Stimulated activated CD8-positive, alpha-beta memory T cell treated with anti-CD3 and anti-CD28 coated beads, Interleukin-12 subunit alpha, Interleukin-12 subunit beta, amount 100 ng/mL, for 24 hours (primary cell): ENCODE results near the gene RPH3AL.
"Not testable (repeated sequence)": the region's sequence is repeated elsewhere in the genome, so short reads cannot be mapped to it uniquely, and the experiment has no call there.

ENCODE experiments used
- DNase-seq: peaks from one replicate; pipeline ENCODE4 v3.0.0-alpha.2; 2020; ENCODE audit errors: extremely low read depth

The RPH3AL gene

DNA sequence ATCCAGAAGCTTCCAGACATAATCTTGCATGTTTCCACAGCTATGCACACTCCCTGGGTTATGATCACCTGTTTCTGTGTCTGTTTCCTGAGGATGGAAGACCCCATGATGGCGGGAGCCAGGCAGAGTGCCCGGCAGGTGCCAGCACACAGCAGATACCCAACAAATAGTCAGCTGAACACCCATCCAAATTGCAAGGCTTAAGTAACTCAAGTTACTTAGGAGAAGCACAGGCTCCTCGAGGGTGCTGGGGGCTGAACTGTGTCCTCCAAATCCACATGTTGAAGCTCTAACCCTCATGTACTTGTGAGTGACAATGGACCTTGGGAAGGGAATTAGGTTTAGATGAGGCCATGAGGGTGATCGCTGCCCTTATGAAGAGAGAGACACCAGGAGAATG, 91.7 kb downstream of the RPH3AL start:
- DNase-seq, result no peak

DNA sequence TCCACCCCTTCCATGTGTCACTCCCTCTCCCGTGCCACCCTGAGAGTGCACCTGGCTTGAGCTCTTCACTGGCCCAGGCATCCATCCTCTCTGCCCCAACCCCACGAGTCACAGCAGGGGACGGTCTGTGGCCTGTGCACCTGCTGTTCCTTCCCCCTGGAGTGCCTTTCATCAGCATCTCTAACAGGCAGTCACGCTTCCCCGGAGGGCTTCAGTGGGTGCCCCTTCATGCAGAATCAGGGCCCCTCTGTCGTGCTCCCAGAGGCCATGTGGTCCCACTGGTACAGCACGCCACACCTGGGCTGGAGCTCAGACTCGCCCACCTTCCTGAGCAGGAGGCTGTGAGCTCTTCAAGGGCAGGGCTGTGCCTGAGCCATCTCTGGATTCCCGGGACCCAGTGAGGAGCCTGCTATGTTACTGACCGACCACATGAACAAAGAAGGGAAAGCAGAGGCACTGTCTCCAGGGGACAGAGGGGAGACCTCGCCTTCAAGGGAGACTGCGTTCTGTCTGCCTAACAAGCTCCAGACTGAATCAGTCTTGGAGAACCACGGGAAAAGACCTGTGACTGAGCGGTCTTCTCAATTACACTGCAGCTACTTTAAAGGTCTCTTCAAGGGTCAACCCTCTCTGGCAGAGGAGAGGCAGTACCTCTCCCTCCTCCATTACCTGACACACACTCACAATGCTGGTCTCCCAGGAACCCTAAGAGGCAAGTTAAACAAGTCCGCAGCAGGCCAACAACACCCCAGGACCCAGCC, 92.4 kb downstream of the RPH3AL start:
- DNase-seq, result no peak

DNA sequence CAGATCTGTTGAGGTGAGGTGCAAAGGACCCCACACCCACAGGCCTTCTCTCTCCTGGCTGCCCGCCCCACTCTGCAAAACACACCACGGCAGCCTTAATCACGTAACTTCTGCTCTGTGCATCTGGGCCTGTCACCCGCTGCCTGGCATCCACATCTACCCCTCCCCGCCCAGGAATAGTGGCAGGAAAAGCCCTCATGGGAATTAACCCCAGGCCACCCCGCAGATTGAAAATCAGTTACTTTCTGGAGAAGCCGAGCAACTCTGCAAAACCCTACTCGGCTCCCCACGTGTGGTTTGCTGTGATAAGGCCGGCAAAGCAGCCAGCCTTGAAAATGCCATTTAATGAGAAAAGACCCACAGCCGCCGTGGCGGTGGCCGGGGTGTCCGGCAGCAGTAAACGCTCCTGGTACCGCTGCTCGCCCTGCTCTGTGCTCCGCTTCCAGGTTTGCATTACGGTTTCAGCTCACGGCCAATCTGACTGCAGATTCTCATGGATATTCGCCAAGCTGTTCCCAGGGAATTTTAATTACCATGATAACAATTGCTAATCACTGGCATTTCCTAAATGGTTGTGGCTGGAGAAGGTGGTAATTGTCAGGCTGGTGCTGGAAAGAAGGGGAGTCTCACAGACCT, 93.1 kb downstream of the RPH3AL start:
- DNase-seq, result no peak

DNA sequence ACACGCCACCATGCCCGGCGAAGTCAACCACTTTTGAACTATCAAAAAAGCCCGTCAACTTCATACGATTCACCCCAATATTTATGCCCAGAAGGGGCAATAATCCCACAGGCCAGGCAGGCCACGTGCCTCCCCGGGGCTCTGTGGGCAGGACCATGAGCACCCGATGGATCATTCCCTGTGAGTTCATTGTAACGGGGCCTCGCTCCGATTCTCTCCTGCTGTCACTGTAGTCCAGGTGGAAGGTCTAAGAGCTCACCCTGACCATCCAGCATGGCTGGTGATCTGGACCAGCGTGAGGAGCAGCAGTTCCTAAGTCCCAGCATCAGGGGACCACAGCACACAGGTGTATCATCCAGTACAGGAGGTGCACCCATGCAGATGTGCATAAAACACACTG, 93.7 kb downstream of the RPH3AL start:
- DNase-seq, result no peak

DNA sequence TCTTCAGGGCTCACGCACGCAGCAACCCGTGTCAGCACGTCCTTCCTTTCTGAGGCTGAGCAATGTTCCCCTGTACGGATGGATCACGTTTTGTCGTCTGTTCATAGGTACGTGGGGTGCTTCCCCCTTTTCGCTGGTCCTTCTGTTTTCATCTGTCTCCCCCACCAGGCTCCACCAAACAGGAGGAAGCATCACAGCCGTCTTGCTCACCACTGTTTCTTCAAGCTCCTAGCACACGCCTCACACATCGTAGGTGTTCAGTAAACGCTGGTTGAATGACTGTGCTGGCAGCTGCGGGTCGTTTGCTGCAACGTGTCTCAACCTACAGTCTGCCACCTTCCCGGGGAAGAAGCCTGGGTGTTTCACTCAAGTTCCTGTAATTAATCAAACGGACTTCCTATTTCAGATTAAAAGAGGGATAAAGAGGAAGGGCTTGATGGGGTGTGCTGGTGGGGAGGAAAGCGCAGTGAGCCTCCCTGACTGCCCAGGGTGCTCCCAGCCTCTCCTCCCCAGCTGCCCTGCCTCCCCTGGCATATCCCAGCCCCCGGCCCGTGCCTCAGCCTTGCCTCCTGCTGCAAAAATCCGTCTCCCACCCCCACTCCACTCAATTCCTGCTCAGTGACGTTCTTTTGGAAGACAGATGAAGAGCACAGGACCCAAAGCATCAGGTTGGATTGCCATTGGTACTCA, 94.4 kb downstream of the RPH3AL start:
- no peak for DNase-seq

DNA sequence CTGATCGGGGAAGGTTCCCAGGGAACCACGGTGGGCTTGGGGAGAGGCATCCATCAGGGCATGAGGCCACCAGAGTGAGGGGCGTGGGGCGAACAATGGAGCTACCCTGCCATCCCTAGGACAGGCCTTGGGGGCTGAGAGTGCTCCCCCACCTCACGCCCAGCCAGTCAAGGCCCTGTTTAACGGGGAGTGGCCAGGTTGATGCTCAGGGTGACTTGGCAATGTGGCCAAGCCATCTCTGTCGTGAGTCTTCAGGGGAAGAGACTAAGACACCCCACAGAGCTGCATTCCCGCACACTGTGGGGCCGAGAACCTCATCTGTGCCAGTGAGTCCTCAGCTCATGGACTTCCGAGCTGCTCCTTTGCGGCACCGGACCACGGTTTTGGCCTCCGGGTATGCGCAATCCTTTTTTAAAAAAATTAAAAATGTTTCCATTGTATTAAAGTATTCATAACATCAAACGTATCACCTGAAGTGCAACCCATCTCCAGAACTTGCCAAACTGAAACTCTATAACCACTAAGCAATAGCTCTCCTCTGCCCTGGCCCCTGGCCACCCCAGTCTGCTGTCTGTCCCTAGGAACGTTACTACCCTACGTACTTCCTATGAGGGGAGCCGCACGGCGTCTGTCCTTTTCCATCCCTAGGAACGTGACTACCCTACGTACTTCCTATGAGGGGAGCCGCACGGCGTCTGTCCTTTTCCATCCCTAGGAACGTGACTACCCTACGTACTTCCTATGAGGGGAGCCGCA, 99.3 kb downstream of the RPH3AL start:
- DNase-seq, result no peak

DNA sequence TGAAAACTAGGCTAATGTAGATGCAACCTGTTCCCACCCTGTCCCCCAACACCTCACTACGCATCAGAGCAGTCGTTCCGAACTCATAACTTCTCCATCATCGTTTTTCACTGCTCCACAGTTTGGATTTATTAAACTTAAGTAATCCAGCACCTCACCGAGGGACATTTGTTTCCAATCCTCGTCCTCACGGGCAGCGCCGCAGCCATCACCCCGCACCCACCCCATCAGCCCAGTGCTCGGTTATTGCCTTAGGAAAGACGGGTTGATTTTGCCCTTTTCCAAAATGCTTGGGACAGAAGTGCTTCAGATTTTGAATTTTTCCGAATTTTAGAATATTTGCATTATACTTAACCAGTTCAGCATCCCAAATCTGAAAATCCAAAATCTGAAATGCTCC, 100.2 kb downstream of the RPH3AL start:
- DNase-seq, result no peak

DNA sequence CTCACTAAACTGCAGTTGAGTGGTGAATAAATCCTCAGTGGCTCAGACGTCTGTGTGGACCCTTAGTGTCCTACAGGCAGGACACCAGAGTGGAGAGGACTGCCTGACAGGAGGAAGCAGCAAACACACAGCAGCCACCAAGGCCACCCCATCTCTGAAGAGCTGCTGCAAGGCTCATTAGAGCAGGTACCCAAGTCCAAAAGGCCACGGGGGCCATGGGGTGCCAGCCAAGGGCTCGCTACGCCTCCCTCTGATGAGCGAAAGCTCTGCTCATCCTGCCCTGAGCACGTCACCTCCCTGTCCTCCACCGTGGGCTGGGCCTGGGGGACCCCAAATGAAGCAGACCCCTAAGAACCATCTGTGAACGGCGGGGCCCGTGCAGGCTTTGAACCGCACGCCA, 101.1 kb downstream of the RPH3AL start:
- no peak for DNase-seq

DNA sequence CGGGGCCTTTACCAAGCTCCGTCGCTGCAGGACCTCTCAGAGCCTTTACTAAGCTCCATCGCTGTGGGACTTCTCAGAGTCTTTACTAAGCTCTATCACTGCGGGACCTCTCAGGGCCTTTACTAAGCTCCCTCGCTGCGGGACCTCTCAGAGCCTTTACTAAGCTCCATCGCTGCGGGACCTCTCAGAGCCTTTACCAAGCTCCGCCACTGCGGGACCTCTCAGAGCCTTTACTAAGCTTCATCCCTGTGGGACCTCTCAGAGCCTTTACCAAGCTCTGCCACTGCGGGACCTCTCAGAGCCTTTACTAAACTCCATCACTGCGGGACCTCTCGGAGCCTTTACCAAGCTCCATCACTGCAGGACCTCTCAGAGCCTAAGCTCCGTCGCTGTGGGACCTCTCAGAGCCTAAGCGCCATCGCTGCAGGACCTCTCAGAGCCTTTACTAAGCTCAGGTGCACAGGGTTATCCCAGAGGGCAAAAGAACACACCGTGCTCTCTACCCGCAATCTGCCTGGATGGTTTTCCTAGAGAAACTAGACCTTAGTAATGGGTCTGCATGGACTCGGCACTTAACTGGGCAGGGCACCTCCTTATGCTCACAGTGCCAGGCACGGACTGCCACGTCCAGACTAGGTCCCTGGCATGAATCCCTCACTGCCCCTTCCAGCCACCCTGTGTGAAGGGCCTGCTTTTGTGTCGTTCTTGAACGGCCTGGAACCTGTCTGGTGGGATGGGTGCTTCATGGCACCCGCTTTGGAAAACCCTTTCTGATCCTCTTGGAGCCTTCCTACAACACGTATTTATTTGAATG, 101.9 kb downstream of the RPH3AL start:
- DNase-seq, result no peak

DNA sequence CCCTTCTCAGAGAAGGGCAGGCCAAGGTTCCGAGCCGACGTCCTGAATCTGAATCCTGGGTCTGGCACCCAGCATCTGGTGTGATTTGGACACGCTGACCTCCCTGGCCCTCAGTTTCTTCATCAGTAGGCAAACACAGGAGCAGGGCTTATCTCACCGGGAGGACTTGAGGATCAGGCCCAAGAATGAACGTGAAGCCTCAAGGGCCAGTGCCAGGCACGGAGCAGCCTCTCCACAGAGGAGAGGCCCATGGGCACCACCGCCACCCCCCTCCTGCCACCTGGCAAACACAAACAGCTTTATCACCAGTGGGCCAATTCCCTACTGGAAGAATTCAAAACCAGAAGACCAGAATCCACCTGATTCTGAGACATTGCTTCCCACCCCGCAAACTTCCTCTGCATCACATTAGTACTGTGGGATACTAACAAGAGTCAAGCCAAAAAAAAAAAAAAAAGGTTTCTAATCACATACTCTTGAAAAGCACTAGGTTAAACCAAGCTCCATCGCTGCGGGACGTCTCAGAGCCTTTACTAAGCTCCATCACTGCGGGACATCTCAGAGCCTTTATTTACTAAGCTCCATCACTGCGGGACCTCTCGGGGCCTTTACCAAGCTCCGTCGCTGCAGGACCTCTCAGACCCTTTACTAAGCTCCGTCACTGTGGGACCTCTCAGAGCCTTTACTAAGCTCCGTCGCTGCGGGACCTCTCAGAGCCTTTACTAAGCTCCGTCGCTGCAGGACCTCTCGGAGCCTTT, 103.2 kb downstream of the RPH3AL start:
- DNase-seq, result no peak

DNA sequence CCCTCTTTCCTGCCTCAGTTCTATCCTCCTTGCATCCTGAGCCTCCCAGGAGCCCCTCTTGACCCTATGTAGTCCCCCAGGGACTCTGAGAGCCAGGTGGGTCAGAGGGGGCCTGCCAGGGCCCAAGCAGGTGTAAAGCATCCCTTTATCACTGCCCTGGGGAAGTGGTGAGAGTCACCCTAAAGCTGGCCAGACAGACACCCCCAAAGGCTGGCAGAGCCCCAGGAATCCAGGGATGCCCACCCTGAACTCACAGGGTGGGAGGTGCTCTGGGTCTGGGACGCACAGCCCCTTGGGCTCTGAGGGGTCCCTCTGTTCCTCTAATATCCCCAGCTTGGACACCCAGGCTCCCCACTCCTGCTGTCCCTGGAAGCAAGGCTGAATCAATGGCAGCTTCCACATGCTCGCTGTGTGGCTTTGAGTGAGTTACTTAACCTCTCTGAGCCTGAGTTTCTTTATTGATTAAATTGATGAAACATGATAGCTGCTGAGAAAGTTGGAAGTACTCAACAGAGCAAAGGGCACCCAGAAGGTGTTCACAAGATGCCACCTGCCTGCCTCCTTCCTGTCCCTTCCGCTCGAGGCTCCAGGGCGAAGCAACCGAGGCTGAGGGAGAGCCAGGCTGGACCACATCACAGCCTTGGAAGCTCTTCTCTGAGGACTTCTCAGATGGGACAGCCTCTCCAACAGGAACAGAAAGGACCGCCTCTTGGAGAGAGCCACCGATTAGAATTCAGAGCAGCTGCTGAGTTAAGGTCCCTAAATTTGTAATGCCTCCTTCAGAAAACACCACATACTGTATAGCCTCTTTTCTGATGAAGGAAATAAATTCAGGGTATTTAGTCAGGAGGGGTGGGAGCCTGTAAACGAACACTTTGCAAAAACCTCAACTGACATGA, 104.0 kb downstream of the RPH3AL start:
- no peak for DNase-seq

DNA sequence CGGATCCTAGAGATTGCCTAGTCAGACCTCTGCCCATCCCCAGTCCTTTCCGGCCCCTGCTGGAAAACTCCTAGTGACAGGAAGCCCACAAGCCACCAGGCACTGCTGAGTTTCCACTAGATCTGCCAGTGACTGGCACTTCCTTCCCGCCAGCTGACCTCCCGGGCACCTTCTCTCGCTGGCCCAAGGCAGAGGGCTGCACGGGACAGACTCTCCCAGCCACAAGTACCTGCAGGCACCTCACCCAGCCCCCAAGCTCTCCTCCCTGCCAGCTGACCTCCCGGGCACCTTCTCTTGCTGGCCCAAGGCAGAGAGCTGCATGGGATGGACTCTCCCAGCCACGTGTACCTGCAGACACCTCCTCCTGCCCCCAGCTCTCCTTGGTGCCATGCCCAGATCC, 104.8 kb downstream of the RPH3AL start:
- DNase-seq, result no peak

DNA sequence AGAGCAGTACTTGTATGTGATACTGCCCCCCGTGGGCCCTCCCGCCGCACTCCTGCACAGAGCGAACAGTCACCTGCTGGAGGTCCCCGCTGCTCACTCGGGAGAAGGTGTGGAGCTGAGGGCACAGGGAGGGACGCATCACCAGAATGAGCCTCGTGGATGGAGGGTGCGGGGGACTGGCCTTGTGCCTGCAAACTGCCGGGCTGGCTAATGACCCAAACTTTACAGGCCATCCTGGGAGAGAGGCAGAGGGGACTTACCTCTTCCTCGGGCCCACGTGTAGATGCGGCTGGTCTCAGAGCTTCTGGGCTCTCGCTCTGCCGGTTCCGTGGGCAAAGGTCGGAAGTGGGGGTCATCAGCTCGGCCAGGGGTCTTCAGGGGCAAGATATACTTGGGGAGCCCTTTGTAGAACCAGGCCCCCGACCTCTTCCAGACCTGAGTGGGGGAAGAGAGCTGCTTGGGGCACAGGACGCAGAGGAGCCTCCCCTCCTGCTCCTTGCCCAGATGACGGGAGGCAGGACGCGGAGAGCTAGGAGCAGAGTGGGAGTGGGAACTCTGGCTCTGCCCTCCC, 105.7 kb downstream of the RPH3AL start:
- DNase-seq, result no peak

DNA sequence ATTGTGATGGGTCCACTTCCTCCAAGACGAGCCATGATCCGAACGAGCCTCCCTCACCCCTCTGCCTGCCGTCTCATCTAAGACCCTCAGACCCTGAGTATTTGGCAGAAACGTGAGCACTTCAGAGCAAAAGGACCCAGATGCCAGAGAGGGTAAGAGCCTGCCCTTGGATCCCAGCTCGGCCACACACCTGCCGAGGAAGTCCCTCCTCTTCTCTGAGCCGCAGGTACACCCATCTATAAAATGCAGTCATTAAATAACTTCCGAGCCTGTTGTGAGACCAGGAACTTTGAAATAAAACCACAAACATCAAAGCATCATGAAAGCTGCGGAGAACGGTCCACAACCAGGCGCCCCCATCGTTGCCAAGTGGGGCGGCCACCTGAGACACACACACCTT, 106.4 kb downstream of the RPH3AL start:
- no peak for DNase-seq

DNA sequence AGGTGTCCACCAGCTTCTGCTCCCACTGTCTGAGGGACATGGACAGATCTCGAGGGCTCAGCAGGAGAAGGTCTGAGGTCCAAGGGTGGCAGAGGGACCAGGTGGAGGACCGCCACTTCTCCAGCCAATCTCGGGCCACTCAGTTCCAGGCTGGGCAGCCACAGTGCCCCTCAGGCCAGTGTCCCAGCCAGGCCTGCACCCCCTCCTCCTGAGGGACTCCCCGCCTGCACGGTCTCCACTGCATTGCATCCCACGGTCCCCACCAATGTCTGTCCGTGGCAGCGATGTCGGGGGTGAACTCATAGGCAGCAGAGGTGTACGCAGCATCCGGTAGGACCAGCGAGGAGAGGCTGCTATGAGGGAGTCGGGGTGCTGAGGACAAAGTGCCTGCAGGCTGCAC, 107.0 kb downstream of the RPH3AL start:
- DNase-seq, result no peak

DNA sequence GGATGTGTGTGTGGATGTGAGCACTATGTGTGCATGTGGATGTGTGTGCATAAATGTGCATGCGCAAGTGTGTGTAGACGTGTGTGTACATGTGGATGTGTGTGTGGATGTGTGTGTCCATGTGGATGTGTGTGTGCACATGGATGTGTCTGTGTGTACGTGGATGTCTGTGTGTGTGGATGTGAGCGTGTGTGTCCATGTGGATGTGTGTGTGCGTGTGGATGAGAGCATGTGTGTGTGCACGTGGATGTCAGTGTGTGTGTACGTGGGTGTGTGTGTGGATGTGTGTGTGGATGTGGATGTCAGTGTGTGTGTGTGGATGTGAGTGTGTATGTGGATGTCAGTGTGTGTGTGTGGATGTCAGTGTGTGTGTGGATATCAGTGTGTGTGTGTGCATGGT, 107.6 kb downstream of the RPH3AL start:
- DNase-seq, result no peak

DNA sequence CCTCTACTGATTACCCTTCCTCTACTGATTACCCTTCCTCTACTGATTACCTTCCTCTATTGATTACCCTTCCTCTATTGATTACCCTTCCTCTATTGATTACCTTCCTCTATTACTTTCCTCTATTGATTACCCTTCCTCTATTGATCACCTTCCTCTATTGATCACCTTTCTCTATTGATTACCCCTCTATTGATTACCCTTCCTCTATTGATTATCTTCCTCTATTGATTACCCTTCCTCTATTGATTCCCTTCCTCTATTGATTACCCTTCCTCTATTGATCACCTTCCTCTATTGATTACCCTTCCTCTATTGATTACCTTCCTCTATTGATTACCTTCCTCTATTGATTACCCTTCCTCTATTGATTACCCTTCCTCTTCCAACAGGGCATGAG, 108.7 kb downstream of the RPH3AL start:
- not testable (repeated sequence) for DNase-seq

DNA sequence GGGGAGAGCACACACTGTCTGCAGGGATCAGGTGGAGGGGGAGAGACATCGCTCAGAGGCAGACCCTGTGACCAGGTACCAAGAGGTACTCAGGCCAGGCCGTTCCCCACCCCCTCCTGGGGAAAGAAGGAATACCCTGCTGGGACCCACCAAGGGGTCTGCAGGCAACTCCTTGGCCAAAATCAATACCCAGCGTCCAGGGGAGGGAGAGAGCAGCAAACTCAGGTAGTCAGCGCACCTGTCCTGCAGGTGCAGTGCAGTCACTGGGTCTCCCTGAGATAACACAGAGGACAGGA, 113.7 kb downstream of the RPH3AL start:
- no peak for DNase-seq

DNA sequence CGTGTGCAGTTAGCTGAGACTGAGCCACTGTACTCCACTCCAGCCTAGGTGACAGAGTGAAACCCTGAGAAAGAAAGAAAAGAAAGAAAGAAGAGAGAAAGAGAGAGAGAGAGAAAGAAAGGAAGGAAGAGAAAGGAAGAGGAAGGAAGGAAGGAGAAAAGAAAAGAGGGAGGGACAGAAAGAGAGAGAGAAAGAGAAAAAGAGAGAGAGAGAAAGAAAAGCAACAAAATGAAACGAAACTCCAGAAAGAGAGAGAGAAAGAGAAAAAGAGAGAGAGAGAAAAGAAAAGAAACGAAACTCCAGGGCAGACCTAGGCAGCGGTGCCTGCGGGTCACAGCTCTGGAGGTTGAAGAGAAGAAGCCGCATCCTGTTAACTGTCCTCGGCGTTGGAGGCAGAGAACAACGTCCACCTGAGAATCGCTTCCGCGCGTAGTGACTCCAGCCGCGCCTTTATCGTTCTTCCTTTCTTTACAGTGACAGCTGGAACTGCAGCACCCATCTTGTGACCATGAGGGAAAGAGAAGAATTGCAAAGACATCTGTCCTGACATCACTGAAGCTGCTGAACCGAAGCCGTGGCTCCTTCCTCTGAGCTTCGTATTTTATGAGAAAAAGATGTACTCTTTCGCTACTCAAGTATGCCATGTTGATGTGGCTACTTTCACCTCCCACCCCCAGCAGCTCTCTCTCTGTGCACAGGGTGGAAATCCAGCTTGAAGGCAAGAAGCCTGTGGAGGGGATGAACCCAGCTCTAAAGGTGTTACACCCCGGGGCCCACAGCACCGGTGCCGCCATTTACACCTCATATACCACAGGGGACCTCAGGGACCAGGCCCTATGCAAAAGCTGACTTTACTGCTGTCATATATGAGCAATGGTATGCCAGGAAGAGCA, 114.3 kb downstream of the RPH3AL start:
- DNase-seq, result no peak
